ENCODE data around the gene MAD1L1. TPM values are rescaled to one million over a fixed set of nuclear protein-coding genes. Genes with fewer than 3 reads are reported as not detected.

The MAD1L1 gene
- total RNA-seq, 1 experiment from 2014 or later: 50.8 TPM

DNA sequence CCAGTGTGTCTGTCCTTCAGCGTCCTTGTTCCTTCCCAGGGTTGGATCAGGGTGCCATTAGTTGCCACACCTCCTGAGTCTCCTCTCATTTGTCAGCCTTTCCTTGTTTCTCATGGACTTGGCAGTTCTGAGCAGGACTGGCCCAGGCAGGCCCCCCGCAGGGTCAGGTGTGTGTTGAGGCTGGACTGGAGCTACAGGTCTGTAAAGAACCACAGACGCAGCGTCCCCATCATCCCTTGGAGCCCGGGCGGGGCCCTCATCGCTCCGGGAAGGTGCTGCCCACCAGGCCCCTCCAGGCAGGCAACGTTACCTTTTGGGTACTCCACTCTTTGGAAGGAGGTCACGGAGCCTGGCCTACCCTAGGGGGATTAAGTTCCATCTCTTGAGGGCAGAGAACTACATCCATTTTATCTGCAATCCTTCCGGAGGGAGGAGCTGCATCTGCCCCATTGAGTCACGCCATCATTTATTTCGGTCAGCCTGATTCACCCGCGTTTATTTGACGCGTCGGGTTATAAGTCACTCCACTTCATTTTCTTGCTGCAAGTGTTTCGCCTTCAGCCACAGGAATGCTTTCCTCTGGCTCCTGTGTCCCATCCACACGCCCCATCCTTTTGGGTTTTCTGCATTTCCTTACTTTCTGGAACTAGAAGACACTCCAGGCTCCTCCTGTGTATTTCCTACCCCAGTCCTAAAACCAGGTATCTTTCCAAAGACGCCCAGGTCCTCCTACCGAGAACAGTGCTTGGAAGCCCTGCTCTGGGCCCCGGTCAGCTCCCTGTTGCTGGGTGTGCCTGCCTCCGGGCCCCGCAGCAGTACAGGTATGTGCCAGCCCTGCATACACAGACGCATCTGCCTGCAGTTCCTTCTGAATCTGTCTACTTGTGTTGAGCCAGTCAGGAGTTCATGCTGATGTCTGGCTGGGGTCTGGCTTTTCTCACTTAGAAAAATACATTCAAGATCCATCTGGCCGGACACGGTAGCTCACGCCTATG lies 141.9 kb downstream of the MAD1L1 start:
- TF ChIP-seq, protein P1, sequence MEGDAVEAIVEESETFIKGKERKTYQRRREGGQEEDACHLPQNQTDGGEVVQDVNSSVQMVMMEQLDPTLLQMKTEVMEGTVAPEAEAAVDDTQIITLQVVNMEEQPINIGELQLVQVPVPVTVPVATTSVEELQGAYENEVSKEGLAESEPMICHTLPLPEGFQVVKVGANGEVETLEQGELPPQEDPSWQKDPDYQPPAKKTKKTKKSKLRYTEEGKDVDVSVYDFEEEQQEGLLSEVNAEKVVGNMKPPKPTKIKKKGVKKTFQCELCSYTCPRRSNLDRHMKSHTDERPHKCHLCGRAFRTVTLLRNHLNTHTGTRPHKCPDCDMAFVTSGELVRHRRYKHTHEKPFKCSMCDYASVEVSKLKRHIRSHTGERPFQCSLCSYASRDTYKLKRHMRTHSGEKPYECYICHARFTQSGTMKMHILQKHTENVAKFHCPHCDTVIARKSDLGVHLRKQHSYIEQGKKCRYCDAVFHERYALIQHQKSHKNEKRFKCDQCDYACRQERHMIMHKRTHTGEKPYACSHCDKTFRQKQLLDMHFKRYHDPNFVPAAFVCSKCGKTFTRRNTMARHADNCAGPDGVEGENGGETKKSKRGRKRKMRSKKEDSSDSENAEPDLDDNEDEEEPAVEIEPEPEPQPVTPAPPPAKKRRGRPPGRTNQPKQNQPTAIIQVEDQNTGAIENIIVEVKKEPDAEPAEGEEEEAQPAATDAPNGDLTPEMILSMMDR (conservative IDR thresholded peaks at IDR 0.05): no peak
- no peak for TF ChIP-seq EZH2 (IDR thresholded peaks at IDR 0.05; ENCODE audit: low read depth)

DNA sequence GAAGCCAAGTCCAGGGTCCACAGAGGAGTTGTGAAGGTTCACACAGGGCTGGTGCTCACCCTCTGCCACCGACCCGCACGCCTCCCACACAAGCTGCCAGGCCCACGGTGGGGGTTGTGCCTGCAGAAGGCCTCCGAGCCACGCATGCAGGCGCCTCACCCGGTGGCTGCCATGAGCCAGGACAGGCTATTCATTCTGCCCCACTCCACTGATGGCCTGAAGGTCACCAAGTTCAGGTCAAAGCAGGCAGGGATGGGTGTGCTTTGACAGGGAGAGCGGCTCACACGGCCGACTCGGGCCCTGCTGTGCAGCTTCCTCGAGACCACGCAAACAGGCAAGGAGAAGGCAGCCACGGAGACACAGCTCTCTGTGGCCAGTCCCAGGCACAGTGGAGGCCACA lies 143.9 kb downstream of the MAD1L1 start:
- H3K9me3 ChIP-seq (ENCODE audit: insufficient read depth, low read depth): no peaks in the 10 kb centered on the region
- H3K79me2 ChIP-seq (ENCODE audit: low read depth): no peaks in the 10 kb centered on the region
- no peak overlapping the region for H3K4me3 ChIP-seq
- no peaks in the 10 kb centered on the region for H3K36me3 ChIP-seq (ENCODE audit: low read depth)
- H3K4me2 ChIP-seq: no peak overlapping the region
- no peak overlapping the region for H3K27ac ChIP-seq
- no peaks in the 10 kb centered on the region for H3K4me1 ChIP-seq (replicated peaks; ENCODE audit: insufficient read depth)
- no peaks in the 10 kb centered on the region for H3K27me3 ChIP-seq (ENCODE audit: insufficient read depth, low read depth)
- CTCF ChIA-PET: no interaction called here
- H3F3A ChIP-seq (ENCODE audit: insufficient read depth, low read depth): no peaks in the 10 kb centered on the region
- TF ChIP-seq, protein P1 (conservative IDR thresholded peaks at IDR 0.05): no peak
- TF ChIP-seq EZH2 (IDR thresholded peaks at IDR 0.05; ENCODE audit: low read depth): no peak
- BruUV-seq (replicated peaks): no TSS peak
- POLR2A ChIA-PET (ENCODE audit: unreplicated experiment): no interaction called here
- no peaks in the 10 kb centered on the region for H4K20me1 ChIP-seq (ENCODE audit: insufficient read depth)
- no peaks in the 10 kb centered on the region for H3K9me2 ChIP-seq (ENCODE audit: insufficient read depth)
- no peak for DNase-seq
- intact Hi-C loops (cut with micrococcal nuclease; ENCODE audit: unreplicated experiment): no loop called here
- no peak overlapping the region for H2AFZ ChIP-seq

More for the DNA sequence above, 141.9 kb downstream of the MAD1L1 start:
- Histone ChIP-seq H3K4me3 (no peak overlapping the region), H4K20me1 (ENCODE audit: insufficient read depth) (no peaks in the 10 kb centered on the region), H2AFZ (no peak overlapping the region), H3K79me2 (ENCODE audit: low read depth) (no peaks in the 10 kb centered on the region), H3K27me3 (ENCODE audit: insufficient read depth, low read depth) (no peaks in the 10 kb centered on the region), H3K9me2 (ENCODE audit: insufficient read depth) (no peaks in the 10 kb centered on the region), H3K4me2 (no peak overlapping the region), H3F3A (ENCODE audit: insufficient read depth, low read depth) (no peaks in the 10 kb centered on the region), H3K4me1 (replicated peaks; ENCODE audit: insufficient read depth) (no peaks in the 10 kb centered on the region), H3K27ac (no peak overlapping the region), H3K36me3 (ENCODE audit: low read depth) (no peaks in the 10 kb centered on the region), H3K9me3 (ENCODE audit: insufficient read depth, low read depth) (no peaks in the 10 kb centered on the region)
- ChIA-PET POLR2A (ENCODE audit: unreplicated experiment) (no interaction called here), CTCF (no interaction called here)
- no peak for DNase-seq
- BruUV-seq (replicated peaks): no TSS peak
- intact Hi-C loops (cut with micrococcal nuclease; ENCODE audit: unreplicated experiment): no loop called here

DNA sequence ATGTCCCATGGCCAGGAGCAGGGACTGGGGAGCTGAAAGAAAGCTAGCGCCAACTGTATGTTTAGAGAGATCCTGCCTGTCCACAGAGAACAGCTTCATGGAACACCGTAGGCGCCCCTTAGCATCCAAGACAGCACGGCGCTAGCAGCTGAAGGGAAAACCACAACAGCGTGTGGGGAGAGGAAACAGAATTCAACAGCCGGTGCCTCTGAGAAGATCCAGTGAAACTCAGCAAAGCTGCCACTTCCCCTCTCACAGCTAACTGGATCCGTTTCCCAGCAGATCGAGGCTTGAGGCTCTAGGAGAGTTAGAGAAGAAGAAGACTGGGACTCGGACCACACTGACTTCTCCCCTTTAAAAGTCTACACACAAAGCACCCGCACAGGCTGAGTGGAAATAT lies 145.0 kb downstream of the MAD1L1 start:
- no peaks in the 10 kb centered on the region for H3F3A ChIP-seq (ENCODE audit: insufficient read depth, low read depth)
- H3K9me3 ChIP-seq (ENCODE audit: insufficient read depth, low read depth): no peaks in the 10 kb centered on the region
- no peaks in the 10 kb centered on the region for H3K79me2 ChIP-seq (ENCODE audit: low read depth)
- CTCF ChIA-PET: no interaction called here
- no peak overlapping the region for H3K4me3 ChIP-seq
- peaks cover 7% of the 10 kb centered on the region for H4K20me1 ChIP-seq (ENCODE audit: insufficient read depth)
- H3K27me3 ChIP-seq (ENCODE audit: insufficient read depth, low read depth): no peaks in the 10 kb centered on the region
- no peak overlapping the region for H3K4me2 ChIP-seq
- no peaks in the 10 kb centered on the region for H3K9me2 ChIP-seq (ENCODE audit: insufficient read depth)
- TF ChIP-seq EZH2 (IDR thresholded peaks at IDR 0.05; ENCODE audit: low read depth): no peak
- TF ChIP-seq, protein P1 (conservative IDR thresholded peaks at IDR 0.05): no peak
- no peak overlapping the region for H3K27ac ChIP-seq
- POLR2A ChIA-PET (ENCODE audit: unreplicated experiment): no interaction called here
- no peaks in the 10 kb centered on the region for H3K4me1 ChIP-seq (replicated peaks; ENCODE audit: insufficient read depth)
- no peak for DNase-seq
- no TSS peak for BruUV-seq (replicated peaks)
- no peaks in the 10 kb centered on the region for H3K36me3 ChIP-seq (ENCODE audit: low read depth)
- no peak overlapping the region for H2AFZ ChIP-seq
- intact Hi-C loops (cut with micrococcal nuclease; ENCODE audit: unreplicated experiment): no loop called here

All from PC-9 (cell line).